ENCODE data around the gene AIMP1. TPM values are rescaled to one million over a fixed set of nuclear protein-coding genes. Genes with fewer than 3 reads are reported as not detected.

Gene AIMP1
- total RNA-seq, 1 donor from 2014 or later: 36.9 TPM

DNA sequence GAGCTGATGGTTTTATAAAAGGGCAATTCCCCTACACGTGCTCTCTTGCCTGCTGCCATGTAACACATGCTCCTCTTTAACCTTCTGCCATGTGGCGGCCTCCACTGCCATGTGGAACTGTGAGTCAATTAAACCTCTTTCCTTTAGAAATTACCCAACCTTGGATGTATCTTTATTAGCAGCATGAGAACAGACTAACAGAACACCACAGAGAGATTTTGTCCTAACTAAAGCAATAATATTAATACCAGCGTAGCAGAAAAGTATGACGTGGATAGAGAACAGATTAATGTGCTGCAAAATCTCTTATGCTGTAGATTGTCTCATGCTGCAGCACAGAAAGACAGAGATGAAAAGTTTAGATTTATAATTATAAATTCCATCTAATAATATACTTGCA is 23.1 kb downstream of the AIMP1 start:
- intact Hi-C loops (cut with DNase I): no loop called here
- no peak for DNase-seq (ENCODE audit: low spot score)

DNA sequence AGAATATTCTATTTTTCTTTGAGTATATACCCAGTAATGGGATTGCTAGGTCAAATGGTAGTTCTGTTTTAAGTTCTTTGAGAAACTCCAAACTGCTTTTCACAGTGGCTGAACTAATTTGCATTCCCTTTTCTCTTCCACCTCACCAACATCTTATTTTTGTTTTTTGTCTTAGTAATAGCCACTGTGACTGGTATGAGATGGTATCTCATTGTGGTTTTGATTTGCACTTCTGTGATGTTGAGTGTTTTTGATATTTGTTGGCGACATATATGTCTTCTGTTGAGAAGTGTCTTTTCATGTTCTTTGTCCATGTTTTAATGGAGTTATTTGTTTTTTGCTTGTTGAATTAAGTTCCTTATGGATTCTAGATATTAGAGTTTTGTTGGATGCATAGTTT is 24.4 kb downstream of the AIMP1 start:
- intact Hi-C loops (cut with DNase I): no loop called here
- no peak for DNase-seq (ENCODE audit: low spot score)

DNA sequence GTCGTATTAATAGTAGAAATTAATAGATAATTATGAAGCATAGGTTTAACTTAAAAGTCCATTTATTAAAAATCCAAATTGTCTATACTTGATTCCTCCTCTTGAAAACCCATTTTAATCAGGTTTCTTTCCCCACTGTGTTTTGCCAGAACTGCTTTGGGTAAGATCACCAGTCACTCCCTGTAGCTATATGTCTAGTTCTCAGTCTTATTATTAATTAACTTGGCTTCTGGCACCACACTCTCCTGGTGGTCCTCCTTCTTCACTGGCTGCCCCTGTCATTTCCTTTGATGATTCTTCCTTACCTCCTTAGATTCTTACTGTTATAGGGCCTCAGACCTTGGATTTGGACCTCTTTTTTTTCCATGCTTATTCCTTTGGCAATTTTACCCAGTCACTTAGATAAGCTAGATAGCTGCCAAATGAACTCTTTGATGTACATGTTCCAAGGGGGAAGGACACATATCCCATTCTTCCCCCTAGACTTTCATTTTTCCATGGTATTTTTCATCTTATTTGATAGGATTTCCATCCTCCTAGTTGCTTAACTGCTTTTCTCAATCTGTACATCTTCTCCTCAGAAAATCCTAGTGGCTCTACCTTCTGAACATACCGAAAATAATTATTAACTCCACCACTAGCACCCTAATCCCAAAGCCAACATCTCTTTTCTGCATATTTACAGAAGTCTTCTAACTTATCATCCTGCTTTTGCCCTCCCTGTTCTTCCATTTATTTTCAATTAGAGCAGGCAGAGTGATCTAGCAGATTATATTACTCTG is 27.7 kb downstream of the AIMP1 start:
- intact Hi-C loops (cut with DNase I): no loop called here
- no peak for DNase-seq (ENCODE audit: low spot score)

DNA sequence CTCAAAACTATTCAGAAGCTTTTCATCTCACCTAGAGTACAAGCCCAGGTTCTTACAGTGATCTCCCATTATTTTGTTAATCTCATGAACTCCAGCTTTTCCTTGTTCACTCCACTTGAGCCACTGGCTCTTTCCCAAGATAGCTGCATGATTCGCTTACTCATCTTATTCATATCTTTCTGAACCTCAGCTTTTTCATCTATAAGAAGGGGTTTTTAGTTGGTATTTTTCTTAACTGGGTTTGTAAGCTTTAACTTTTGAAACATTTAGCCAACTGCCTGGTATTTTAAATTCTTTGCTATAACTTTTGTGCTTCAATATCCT is 28.3 kb downstream of the AIMP1 start:
- intact Hi-C loops (cut with DNase I): no loop called here
- no peak for DNase-seq (ENCODE audit: low spot score)

DNA sequence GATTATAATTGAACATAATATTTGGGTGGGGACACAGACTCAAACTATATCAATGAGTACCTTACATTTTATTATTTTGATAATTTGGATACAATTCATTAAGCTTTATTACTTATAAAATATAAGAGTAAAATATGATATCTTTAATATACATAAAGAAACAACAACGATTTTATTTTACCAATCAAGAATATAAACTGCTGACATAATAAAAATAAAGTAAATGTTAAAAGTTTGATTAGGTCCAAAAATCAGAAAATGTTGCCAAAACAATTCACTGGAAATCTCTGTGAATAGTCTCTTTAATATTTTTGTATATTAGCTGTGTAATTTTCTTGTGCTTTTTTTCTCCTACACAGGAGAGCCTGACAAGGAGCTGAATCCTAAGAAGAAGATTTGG is 30.8 kb downstream of the AIMP1 start:
- DNase-seq (ENCODE audit: low spot score): no peak
- intact Hi-C loops (cut with DNase I): no loop called here

DNA sequence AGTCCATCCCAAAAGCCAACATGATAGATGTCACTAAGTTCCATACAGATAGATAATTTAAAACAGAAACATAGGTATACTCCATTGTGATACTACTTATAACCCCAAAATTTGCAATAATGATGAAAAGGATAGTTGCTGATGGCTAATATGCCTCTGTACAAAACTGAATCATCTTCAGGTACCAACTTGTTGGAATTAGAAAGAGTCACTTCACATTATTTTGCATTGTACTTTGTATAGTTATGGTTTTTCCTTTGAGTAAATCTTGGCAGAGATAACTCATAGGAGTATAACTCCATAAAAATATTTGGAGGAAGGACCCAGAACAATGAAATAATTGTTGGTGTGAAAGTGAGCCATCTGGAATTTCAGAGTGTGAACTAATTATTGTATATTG is 34.7 kb downstream of the AIMP1 start:
- intact Hi-C loops (cut with DNase I): no loop called here
- DNase-seq (ENCODE audit: low spot score): no peak

DNA sequence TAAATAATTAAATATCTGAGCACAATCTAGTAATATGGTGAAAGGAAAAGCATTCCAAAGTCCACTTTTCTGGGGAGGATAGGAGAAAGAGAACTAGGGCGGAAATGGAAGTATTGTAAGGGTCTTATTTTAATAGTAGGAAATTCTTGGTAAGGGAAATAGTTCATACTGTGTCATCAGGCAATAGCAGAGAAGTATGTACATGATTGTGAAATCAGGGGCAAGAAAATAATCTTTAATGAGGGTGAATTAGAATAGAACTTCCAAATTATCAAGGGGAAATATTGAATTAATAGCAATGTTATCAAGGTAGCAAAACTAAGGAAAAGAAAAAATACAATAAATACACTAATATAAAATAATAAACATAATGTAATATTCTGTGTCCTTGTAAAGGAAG is 37.4 kb downstream of the AIMP1 start:
- no peak for DNase-seq (ENCODE audit: low spot score)
- intact Hi-C loops (cut with DNase I): no loop called here

DNA sequence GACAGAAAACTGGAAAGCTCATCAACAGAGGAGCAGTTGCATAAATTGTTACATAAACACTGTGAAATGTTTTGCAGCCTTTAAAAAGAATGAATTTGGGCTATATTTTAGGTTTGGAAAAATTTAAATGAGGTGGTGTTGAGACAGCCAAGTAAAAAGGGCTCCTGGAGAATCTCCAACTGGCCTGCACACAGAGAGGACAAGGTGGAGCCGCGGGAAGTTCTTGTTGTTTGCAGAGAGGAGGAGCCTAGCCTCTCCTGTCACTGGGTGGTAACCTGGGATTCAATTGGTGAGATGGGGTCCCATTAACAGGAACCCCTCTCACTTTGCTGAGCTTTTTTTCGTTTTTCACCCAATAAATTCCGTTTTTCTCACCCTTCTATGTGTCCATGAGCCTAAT is 38.8 kb downstream of the AIMP1 start:
- intact Hi-C loops (cut with DNase I): no loop called here
- no peak for DNase-seq (ENCODE audit: low spot score)

DNA sequence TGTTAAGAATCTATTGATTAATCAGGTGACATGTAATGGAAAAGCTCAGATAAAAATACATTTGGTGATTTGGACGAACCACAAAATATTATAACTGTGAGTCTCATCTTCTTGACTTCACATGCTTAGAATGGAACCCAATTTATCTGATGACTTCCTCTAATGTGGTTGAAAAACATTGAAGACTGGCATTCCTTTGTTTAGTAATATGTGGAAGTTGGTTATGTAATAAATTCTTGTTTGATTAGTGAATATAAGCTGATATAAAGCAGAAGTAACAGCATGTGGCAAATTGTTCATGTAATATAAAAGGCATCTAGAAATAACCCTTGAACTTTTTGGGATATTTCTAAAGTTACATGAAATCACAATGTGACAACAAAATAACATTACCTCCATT is 42.5 kb downstream of the AIMP1 start:
- DNase-seq (ENCODE audit: low spot score): no peak
- intact Hi-C loops (cut with DNase I): no loop called here

DNA sequence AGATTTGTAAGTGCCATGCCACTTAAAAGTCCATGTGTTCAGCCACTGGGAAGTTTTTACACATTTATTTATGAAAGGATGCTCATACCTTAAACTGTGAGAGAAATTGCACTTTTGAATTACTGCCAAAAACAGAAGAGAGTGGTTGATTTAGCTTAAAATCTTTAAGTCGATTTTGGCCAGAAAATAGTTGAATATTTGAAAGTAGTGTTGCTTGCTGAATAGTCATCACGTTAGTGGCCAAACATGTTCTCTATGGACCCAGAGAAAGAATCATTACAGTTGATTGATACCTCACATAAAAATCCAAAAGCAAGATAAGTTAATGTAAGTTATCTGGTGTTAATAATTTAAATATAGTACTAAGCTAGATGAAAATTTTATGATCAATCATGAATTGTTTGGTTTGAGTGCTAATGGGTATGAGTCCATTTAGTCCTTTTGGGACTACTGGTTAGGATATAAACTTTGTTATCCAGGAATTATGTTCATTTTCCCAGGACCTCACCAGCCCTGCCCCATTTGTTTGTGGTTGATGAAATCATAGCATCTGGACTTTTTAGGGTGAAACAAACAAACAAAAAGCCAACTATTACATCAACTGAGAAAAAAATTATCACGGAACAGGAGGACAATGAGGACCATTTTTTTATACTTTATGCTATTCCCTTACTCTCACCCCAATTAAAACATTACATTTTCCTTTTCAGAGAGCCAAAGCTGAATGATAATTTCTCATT is 45.9 kb downstream of the AIMP1 start:
- intact Hi-C loops (cut with DNase I): no loop called here
- no peak for DNase-seq (ENCODE audit: low spot score)

DNA sequence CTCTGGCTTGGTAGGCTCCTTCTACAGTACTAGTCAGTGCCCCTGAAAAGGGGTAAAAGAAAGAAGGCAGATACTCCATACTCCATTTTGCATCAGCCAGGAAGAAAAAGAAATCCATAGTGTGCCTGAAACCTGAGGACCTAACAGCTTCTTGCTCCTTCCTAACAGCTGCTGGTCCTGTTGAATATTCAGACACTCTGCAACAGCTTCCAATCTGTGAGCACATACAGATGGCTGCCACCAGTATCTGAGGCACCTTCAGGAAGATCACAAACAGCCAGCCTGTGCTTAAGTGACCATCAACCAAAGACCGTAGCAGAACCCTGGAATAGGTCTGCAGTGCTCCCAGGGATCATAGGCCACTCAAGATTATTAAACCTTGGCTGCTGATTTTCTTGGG is 47.9 kb downstream of the AIMP1 start:
- DNase-seq (ENCODE audit: low spot score): no peak
- intact Hi-C loops (cut with DNase I): no loop called here

DNA sequence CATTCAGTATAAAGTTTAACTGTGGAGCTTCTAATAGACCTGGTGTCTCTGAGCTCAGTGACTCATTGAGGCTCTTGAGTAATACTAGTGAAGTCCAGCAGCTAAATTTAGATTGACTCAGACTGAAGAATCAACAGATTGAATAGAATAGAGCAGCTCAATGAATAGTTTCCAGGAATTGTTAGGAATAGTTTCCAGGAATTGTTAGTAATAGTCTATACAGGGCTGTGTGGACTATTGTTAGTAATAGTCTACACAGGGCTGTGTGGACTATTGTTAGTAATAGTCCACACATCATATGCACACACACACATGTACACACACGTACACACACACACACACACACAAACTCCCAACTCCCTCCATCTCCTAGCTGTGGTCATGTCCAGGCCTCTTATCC is 49.3 kb downstream of the AIMP1 start:
- intact Hi-C loops (cut with DNase I): no loop called here
- DNase-seq (ENCODE audit: low spot score): no peak

DNA sequence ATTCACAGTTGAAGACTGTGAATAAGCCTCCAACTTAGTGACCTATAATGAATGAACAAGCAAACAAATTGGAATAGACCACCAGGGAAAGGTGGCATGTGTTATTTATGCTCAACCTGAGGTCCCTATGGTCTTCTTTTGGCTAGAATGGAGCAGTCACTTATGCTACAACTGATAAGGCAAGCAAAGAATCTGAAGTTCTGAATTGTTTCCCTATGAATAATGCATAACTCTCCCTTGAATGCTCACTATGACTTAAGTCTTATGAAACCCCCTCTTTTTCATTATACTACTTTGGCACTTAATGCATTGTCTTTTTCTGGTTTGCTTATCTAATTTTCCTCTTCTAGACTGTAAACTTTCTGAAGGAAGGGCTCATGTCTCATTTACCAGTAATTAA is 49.7 kb downstream of the AIMP1 start:
- no peak for DNase-seq (ENCODE audit: low spot score)
- intact Hi-C loops (cut with DNase I): no loop called here

DNA sequence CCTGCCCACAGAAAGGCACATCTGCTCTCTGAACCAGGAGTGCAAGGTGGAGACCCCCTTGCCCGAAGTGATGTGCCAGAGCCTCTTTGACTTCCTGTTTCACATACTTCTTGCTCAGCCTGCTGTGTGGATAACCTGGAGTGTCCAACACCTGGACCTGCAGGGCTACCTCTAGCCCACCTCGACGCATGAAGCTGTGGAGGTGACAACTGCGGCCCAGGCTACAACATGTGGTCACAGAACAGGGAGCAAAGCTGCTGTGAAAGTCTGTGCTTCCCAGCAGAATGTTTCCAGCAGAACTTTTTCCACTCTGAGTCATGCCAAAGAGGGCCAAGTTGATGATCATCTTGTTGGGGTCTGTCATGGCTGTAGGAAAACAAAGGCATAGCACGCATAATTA is 50.7 kb downstream of the AIMP1 start:
- DNase-seq (ENCODE audit: low spot score): no peak
- intact Hi-C loops (cut with DNase I): no loop called here

DNA sequence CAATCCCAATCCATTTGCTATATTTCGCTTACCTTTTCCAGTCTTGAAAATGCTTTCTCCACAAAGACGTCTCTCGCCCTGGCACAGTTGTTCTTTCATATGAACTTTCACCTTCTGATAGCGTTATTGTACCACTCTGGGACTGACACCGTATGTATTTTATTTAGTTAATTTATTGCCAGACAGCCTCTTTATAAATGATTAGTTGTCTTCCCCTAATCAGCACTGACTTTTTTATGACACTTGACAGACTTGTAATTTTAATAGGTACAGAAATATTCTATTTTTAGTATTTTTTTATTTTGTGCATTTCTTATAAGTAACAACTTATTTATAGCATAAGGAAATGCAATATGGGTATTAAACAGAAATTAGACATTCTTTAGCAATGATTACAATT is 52.3 kb downstream of the AIMP1 start, which contains the start of gene GIMD1:
GIMD1 (minus strand) TSS at position 101 of the 400 bp plus-strand sequence. CDS start 1,343 bp downstream, outside the sequence.
- DNase-seq (ENCODE audit: low spot score): no peak
- intact Hi-C loops (cut with DNase I): no loop called here

DNA sequence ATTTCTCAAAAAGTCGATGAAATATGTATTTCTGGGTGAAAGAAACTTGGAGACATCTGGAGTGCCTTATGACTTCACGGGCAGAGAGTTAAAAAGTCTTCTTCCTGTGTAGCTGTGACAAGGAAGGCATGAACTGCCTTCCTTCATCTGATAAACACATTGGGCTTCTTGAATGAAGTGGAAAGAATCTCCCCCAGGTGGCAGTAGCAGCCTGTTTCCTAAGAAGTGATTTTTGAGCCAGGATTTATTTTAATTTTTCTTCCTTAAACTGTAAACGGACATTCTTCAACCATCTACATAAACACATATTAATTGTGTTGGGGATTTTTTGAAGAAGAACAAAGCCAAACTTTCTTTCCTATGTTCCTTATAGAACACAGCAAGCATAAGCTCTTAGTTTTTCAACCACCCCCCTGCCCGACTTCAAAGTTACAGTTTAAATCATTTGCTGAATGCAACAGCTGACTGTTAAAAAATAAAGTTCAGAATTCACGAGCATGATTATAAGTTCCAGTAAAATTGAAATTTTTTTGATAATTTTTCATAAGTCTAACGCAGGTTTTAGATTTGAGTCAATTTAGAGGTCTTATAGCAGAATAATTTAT is 53.2 kb downstream of the AIMP1 start:
- intact Hi-C loops (cut with DNase I): loop anchor here (5.0 kb wide), 1 partner anchor 133 kb away; no protein-coding TSS in a partner anchor
- no peak for DNase-seq (ENCODE audit: low spot score)

DNA sequence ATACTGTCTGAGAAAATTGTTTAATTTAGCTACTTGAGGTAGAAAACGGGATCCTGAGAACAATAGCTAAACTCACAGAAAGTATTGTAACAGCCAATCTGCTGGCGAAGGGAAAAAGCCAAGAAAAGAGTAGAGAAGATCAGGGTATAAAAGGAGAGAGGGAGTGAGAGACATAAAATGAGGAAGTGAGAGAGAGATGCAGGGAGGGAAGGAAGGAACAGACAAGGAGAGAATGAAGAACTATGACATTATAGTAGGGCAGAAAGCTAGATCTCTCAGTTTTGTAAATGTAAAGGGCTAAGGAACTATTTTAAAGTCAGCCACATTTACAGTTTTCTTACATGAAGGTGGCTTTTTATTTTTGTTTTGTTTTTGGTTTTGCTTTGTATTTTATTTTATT is 53.9 kb downstream of the AIMP1 start:
- intact Hi-C loops (cut with DNase I): loop anchor here (5.0 kb wide), 1 partner anchor 132 kb away; no protein-coding TSS in a partner anchor
- DNase-seq (ENCODE audit: low spot score): no peak

DNA sequence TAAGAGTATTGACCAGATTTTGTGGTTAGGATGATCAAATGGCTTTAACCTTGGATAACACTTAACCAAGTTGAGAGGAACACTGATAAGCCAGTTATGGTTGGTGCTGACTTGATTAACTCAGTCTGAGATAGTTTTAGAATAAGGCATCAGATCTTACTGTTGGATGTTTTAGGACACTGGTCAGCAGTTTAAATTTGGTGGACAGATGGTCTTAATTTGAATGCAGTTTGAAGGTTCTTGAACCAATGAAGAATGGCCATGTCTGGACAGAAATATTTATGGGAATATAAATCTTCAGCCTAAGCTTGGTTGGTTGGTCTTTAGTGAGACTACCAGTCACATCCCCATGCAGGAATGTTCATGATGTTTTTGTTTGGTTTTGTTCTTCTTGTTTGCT is 54.8 kb downstream of the AIMP1 start:
- intact Hi-C loops (cut with DNase I): loop anchor here (5.0 kb wide), 1 partner anchor 131 kb away; no protein-coding TSS in a partner anchor
- no peak for DNase-seq (ENCODE audit: low spot score)

DNA sequence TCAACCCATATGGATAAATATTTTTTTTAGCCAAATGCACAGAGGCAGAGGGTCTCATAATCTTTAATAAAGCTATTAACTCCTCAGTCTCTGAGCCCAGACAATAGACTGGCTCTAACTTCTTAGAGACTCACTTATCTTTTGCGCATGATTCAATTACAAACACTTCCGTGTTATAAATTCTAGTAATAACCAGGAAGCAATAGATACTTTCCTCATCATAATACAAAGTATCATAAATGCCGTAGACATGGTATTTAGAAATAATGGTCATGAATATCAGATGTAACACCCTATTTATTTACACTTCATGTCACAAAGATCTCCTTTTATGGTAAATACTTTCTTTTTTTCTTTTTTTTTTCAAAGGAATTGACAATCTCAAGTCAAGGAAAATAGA is 56.7 kb downstream of the AIMP1 start:
- DNase-seq (ENCODE audit: low spot score): no peak
- intact Hi-C loops (cut with DNase I): loop anchor here (5.0 kb wide), 1 partner anchor 129 kb away; no protein-coding TSS in a partner anchor

DNA sequence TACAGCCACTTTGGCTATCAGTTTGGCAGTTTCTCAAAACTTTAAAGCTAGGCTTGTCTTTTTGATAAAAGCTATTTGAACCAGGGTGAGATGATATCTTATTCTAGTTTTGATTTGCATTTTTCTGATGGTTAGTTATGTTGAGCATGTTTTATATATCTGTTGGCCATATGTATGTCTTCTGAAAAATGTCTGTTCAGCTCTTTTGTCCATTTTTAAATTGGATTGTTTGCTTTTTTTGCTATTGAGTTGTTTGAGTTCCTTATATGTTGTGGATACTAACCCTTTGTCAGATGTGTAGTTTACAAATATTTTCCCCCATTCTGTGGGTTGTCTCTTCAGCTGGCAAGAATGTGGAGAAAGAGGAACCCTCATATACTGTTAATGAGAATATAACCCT is 63.8 kb downstream of the AIMP1 start:
- intact Hi-C loops (cut with DNase I): no loop called here
- no peak for DNase-seq (ENCODE audit: low spot score)

DNA sequence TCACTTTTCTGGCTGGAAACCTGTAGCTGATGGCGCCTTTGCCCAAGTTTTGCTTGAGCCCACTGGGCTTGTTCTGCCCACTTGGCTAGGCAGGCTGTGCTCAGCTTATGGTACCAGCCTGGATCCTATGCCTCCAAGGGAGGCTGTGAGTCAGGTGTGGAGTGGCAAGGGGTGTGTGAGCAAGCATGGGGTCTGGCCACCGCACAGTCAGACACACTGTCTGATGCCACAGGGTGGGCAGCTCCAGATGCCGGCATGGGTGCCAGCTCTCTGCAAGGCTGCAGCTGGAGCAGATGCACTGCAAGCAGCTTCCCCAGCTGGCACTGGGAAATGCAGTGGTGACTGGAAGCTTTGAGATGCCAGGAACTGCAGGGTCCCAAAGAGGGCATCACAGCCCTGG is 68.5 kb downstream of the AIMP1 start:
- intact Hi-C loops (cut with DNase I): no loop called here
- DNase-seq (ENCODE audit: low spot score): no peak
